T47D (cell line): ENCODE results near the gene EMX2.
A peak's percentile ranks its signal among the peaks of the same experiment; 100 is the strongest.

ENCODE experiments used
- DNase-seq, 2 experiments: peaks; one replicate each; pipeline versions ENCODE4 v3.0.0 to v3.0.0-alpha.2; 2011 to 2012; ENCODE audit warnings: low read depth in 1 of 2, low spot score in 1 of 2
- JUND ChIP-seq: IDR thresholded peaks from 2 replicates; pipeline ENCODE4 v1.6.1; 2012; ENCODE audit warnings: low read depth
- in situ Hi-C: cut with HindIII; loops from 2 replicates; pipeline ENCODE4 v1.10.0; 2016; ENCODE audit warnings: low sequenced_read_pairs, low pct_unique_long_range_greater_than_20kb

Gene EMX2

GRCh38 chr10:117550599-117551329 lies 8.2 kb downstream of the EMX2 start:
- no peak for TF ChIP-seq JUND
- in situ Hi-C loops = no loop called here
- DNase-seq = no peak

- no peak for DNase-seq
- in situ Hi-C loops = no loop called here
- TF ChIP-seq JUND = no peak
Observed at GRCh38 chr10:117551330-117552155, 9.0 kb downstream of the EMX2 start.

- no peak for TF ChIP-seq JUND
- in situ Hi-C loops = no loop called here
- DNase-seq = peak; percentile 54 to 58
Observed at GRCh38 chr10:117552156-117552631, 9.6 kb downstream of the EMX2 start.

GRCh38 chr10:117552701-117553141 lies 10.2 kb downstream of the EMX2 start:
- TF ChIP-seq JUND = no peak
- in situ Hi-C loops = no loop called here
- no peak for DNase-seq

- TF ChIP-seq JUND = no peak
- no peak for DNase-seq
- in situ Hi-C loops = no loop called here
Observed at GRCh38 chr10:117553142-117553814, 10.7 kb downstream of the EMX2 start.

GRCh38 chr10:117553815-117554172 lies 11.2 kb downstream of the EMX2 start:
- no peak for TF ChIP-seq JUND
- DNase-seq = no peak
- in situ Hi-C loops = no loop called here

- DNase-seq = no peak
- TF ChIP-seq JUND = no peak
- in situ Hi-C loops = no loop called here
Observed at GRCh38 chr10:117554241-117554814, 11.8 kb downstream of the EMX2 start.

GRCh38 chr10:117555017-117555416 lies 12.5 kb downstream of the EMX2 start:
- no peak for TF ChIP-seq JUND
- no peak for DNase-seq
- in situ Hi-C loops = no loop called here

GRCh38 chr10:117555863-117556262 lies 13.3 kb downstream of the EMX2 start:
- in situ Hi-C loops = no loop called here
- DNase-seq = no peak
- no peak for TF ChIP-seq JUND

GRCh38 chr10:117556356-117556755 lies 13.8 kb downstream of the EMX2 start:
- DNase-seq = no peak
- no peak for TF ChIP-seq JUND
- in situ Hi-C loops = no loop called here

GRCh38 chr10:117559712-117560111 lies 17.2 kb downstream of the EMX2 start:
- TF ChIP-seq JUND = no peak
- in situ Hi-C loops = no loop called here
- no peak for DNase-seq

- DNase-seq = no peak
- in situ Hi-C loops = no loop called here
- TF ChIP-seq JUND = no peak
Observed at GRCh38 chr10:117560942-117561341, 18.4 kb downstream of the EMX2 start.
